MM.1S (cell line): ENCODE data around the gene RPN1.

ENCODE experiments used
- DNase-seq: peaks from one replicate; pipeline ENCODE4 v3.0.0-alpha.2; 2015
- H2AFZ ChIP-seq: fragments of 300-600 bp; sonication (generic); 2 replicates; pipeline ENCODE4 v1.6.0; 2016; ENCODE audit warnings: antibody characterized with exemption, low read length
- H3F3A ChIP-seq: fragments of 300-600 bp; sonication (generic); 2 replicates; pipeline ENCODE4 v1.6.1; 2016; ENCODE audit warnings: mild to moderate bottlenecking, antibody characterized with exemption, low read length, moderate library complexity, mixed read lengths; ENCODE audit not compliant: insufficient read depth
- H3K27ac ChIP-seq: fragments of 300-600 bp; sonication (generic); 2 replicates; pipeline ENCODE4 v1.5.1; 2016; ENCODE audit warnings: mild to moderate bottlenecking, low read length
- H3K27me3 ChIP-seq: fragments of 300-600 bp; sonication (generic); replicated peaks from 2 replicates; pipeline ENCODE4 v1.6.0; 2016; ENCODE audit warnings: low read length; ENCODE audit not compliant: insufficient read depth
- H3K36me3 ChIP-seq: fragments of 300-600 bp; sonication (generic); replicated peaks from 2 replicates; pipeline ENCODE4 v1.6.1; 2016; ENCODE audit warnings: mild to moderate bottlenecking, low read length, mixed read lengths; ENCODE audit not compliant: insufficient read depth
- H3K4me1 ChIP-seq: fragments of 300-600 bp; sonication (generic); 2 replicates; pipeline ENCODE4 v1.6.1; 2016; ENCODE audit warnings: low read length, mixed read lengths
- H3K4me2 ChIP-seq: fragments of 300-600 bp; sonication (generic); 2 replicates; pipeline ENCODE4 v1.6.0; 2016; ENCODE audit warnings: low read depth, low read length
- H3K4me3 ChIP-seq: fragments of 300-600 bp; sonication (generic); 2 replicates; pipeline ENCODE4 v1.5.1; 2016; ENCODE audit warnings: low read length, mixed read lengths
- H3K79me2 ChIP-seq: fragments of 300-600 bp; sonication (generic); 2 replicates; pipeline ENCODE4 v1.6.1; 2016; ENCODE audit warnings: mixed run types, low read length, mixed read lengths
- H3K9ac ChIP-seq: fragments of 300-600 bp; sonication (generic); 2 replicates; pipeline ENCODE4 v1.6.1; 2016; ENCODE audit warnings: low read length, mixed read lengths
- H3K9me2 ChIP-seq: fragments of 300-600 bp; sonication (generic); replicated peaks from 2 replicates; pipeline ENCODE4 v1.6.1; 2016; ENCODE audit warnings: mild to moderate bottlenecking, low read length, mixed read lengths; ENCODE audit not compliant: insufficient read depth
- H3K9me3 ChIP-seq: fragments of 300-600 bp; sonication (generic); replicated peaks from 2 replicates; pipeline ENCODE4 v1.6.1; 2016; ENCODE audit warnings: mild to moderate bottlenecking, low read length, mixed read lengths; ENCODE audit not compliant: insufficient read depth
- H4K20me1 ChIP-seq: fragments of 300-600 bp; sonication (generic); 2 replicates; pipeline ENCODE4 v1.6.1; 2016; ENCODE audit warnings: mild to moderate bottlenecking, low read length, moderate library complexity, mixed read lengths; ENCODE audit not compliant: insufficient read depth
- EZH2 ChIP-seq: fragments of 300-600 bp; sonication (generic); optimal IDR thresholded peaks from 2 replicates; pipeline ENCODE3; 2017; ENCODE audit warnings: low read depth, mild to moderate bottlenecking, antibody characterized with exemption, low read length, mixed read lengths
- EZH2phosphoT487 ChIP-seq: fragments of 300-600 bp; sonication (generic); IDR thresholded peaks from 2 replicates; pipeline ENCODE4 v1.6.1; 2018; ENCODE audit warnings: antibody characterized with exemption, low read length
- TF ChIP-seq, protein P1 (sequence below): fragments of 300-600 bp; sonication (generic); IDR thresholded peaks from 2 replicates; pipeline ENCODE4 v1.5.1; 2016; ENCODE audit warnings: antibody characterized with exemption, low read length, mixed read lengths

RPN1 gene

DNA sequence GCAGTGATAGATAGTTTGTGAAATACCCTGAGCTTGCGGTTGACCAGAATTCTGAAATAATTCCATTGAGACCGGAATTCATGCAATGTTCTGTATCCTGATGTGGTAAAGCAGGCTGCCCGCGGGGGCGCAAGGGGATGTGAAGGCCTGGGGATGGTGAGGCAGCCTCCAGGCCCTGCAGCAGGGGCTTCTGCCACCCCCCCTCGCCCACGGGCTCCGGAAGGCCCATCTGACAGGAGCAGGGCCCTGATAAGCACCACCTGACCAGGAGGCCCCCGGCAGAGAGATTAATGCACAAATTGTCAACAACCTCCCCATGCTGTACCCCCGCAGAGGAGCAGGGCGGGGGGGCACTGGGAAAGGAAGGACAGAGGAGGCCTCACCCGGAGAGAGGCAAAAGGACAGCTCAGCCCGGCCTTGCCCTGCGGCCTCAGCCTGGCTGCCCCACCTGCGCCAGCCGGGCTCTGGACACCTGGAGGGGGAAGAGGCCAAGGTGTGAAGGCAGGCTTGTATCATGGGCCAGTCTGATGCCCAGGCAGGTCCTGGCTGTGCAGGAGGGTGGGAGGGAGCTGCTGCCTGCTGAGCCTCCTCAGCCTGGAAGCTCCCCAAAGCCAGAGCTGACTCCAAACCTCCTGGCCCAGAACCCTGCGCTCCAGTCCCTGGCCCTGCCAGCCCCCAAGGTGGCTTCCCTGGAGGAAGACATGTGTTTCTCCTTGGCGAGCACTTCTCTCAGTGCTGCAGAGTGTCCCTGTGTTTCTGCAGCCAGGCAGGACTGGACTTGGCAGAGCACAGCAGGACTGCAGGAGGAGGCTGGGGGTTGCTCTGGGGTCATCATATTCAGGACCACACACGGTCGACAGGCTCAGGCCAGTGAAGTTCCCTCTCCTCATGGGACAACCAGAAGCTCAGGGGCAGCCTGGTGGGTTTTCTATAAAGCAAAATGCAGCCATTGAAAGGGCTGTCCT lies 46.5 kb downstream of the RPN1 start:
- no peaks in the 10 kb centered on the region for H3K9me3 ChIP-seq

DNA sequence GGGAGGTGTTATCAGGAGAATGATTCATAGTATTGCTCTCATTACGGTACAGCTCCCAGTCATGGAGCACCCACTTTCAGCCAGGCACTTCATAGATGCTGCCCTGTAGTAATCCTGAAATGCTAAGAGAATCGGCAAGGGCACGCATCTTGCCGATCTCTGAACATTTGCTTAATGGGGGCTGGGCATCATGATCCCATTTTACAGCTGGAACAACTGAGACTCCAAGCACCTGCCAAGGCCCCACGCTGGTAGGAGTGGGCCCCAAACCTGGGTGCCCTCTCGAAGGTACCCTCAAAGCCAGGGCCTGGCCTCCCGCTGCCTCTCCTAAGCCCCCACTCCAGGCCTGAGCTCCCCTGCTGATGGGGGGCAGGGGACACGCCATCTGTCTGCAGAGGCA lies 47.3 kb downstream of the RPN1 start:
- TF ChIP-seq, protein P1, sequence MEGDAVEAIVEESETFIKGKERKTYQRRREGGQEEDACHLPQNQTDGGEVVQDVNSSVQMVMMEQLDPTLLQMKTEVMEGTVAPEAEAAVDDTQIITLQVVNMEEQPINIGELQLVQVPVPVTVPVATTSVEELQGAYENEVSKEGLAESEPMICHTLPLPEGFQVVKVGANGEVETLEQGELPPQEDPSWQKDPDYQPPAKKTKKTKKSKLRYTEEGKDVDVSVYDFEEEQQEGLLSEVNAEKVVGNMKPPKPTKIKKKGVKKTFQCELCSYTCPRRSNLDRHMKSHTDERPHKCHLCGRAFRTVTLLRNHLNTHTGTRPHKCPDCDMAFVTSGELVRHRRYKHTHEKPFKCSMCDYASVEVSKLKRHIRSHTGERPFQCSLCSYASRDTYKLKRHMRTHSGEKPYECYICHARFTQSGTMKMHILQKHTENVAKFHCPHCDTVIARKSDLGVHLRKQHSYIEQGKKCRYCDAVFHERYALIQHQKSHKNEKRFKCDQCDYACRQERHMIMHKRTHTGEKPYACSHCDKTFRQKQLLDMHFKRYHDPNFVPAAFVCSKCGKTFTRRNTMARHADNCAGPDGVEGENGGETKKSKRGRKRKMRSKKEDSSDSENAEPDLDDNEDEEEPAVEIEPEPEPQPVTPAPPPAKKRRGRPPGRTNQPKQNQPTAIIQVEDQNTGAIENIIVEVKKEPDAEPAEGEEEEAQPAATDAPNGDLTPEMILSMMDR: no peak
- TF ChIP-seq EZH2phosphoT487: no peak
- TF ChIP-seq EZH2: no peak
- no peak for DNase-seq
- Histone ChIP-seq H3K4me3 (no peak overlapping the region), H3K27ac (no peak overlapping the region), H3K9me2 (no peaks in the 10 kb centered on the region), H3K4me1 (no peaks in the 10 kb centered on the region), H3K9ac (no peak overlapping the region), H3F3A (no peaks in the 10 kb centered on the region), H4K20me1 (no peaks in the 10 kb centered on the region), H3K9me3 (no peaks in the 10 kb centered on the region), H2AFZ (no peak overlapping the region), H3K36me3 (no peaks in the 10 kb centered on the region), H3K27me3 (no peaks in the 10 kb centered on the region), H3K79me2 (no peaks in the 10 kb centered on the region), H3K4me2 (no peak overlapping the region)

More for the DNA sequence above, 46.5 kb downstream of the RPN1 start:
- H3K79me2 ChIP-seq: no peaks in the 10 kb centered on the region
- no peaks in the 10 kb centered on the region for H3F3A ChIP-seq
- H3K4me2 ChIP-seq: no peak overlapping the region
- TF ChIP-seq, protein P1: no peak
- TF ChIP-seq EZH2phosphoT487: no peak
- TF ChIP-seq EZH2: no peak
- no peak overlapping the region for H3K4me3 ChIP-seq
- H2AFZ ChIP-seq: no peak overlapping the region
- no peaks in the 10 kb centered on the region for H3K4me1 ChIP-seq
- no peaks in the 10 kb centered on the region for H3K9me2 ChIP-seq
- H3K36me3 ChIP-seq: no peaks in the 10 kb centered on the region
- no peak overlapping the region for H3K9ac ChIP-seq
- no peak for DNase-seq
- no peaks in the 10 kb centered on the region for H3K27me3 ChIP-seq
- H4K20me1 ChIP-seq: no peaks in the 10 kb centered on the region
- H3K27ac ChIP-seq: no peak overlapping the region

DNA sequence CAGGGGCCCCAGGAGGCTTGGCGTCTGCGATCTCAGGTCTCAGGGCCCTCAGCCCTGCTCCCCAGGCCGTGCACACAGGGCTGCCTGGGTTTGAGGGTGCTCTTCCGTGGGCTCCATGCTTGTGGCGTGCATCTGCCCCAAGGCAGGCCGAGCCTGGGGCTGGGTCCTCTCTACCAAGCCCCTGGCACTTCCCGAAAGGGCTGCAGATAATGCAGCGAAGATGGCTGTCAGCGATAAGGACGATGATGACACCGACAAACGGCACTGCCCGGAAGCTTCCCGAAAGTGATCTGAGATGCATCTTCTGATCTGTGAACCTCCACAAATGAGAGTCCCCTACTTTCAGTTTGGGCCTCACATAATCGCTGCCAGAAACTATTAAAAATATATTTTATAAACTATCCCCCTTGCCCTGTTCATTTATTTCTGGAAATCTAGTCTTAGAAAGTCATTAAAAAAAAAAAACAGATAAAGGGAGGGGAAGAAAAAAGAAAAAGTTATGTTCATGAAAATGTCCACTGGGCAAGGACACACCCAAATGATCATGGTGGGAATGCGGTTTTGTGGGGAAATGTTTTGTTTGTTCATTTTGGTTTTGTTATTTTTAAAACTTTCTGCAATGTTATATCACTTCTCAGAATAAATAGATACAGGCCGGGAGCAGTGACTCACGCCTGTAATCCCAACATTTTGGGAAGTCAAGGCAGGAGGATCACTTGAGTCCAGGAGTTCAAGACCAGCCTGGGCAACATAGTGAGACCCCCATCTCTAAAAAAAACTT lies 51.5 kb downstream of the RPN1 start:
- no peak for DNase-seq
- no peak overlapping the region for H3K4me3 ChIP-seq
- H3K9me3 ChIP-seq: no peaks in the 10 kb centered on the region
- no peaks in the 10 kb centered on the region for H3K79me2 ChIP-seq
- H3K9me2 ChIP-seq: no peaks in the 10 kb centered on the region
- no peak overlapping the region for H2AFZ ChIP-seq
- H3K4me1 ChIP-seq: no peaks in the 10 kb centered on the region
- no peaks in the 10 kb centered on the region for H3K36me3 ChIP-seq
- H3K4me2 ChIP-seq: no peak overlapping the region
- no peak overlapping the region for H3K27ac ChIP-seq
- no peak overlapping the region for H3K9ac ChIP-seq
- TF ChIP-seq EZH2: no peak
- no peak for TF ChIP-seq EZH2phosphoT487
- TF ChIP-seq, protein P1: no peak
- H3K27me3 ChIP-seq: no peaks in the 10 kb centered on the region
- no peaks in the 10 kb centered on the region for H4K20me1 ChIP-seq
- no peaks in the 10 kb centered on the region for H3F3A ChIP-seq
